Myocyte (in vitro differentiated cells): Measurements from ENCODE around the gene MEGF11. TPM values are rescaled to one million over a fixed set of nuclear protein-coding genes. Genes with fewer than 3 reads are reported as not detected.

Experiments
- DNase-seq: peaks from one replicate; pipeline ENCODE4 v3.0.0-alpha.2; 2012; ENCODE audit warnings: low read depth
- total RNA-seq: library from RNA; depleted of rRNA; stranded (reverse); fragments of >200 nt; gene quantifications from 2 replicates; pipeline ENCODE4 v1.2.3, GENCODE V29; 2014

Gene MEGF11
- total RNA-seq, 1 donor from 2014 or later, result not detected

DNA sequence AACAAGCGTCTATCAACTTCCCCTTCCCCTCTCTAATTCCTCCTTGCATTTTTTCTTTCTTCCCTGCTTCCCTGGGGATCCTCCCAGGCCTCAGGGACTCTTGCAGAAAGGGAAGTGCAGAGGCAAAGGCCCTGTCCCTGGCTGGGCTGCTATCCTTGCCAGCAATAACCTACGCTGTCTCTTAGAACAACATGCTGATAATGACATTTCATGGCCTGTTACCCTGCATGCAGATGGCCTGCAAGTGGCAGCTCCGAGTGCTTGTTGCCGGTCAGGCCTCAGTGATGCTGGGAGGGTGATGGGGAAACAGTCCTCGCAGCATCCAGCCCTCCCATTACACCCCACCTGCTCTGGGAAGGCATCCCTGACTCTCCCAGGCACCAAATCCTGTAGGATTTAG, 216.7 kb downstream of the MEGF11 start:
- no peak for DNase-seq

DNA sequence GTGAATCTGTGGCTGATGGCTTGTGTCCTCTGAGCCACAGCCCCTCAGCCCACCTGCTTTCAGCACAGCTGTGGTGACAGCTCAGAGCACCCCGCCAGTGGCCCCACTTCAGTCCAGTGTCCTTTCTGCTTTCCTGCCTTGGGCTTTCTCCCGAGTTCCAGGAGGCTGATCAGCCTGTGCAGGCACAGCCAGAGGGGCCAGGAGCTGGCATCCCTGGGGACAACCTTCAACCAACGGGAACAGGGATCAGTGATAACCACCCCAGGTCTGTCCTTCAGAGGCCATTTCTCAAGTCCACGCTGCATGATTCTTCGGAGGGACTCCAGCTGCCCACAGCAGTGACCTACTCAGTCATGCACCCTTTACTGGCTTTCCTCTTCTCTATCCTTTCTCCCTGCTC, 217.6 kb downstream of the MEGF11 start:
- DNase-seq, result no peak

DNA sequence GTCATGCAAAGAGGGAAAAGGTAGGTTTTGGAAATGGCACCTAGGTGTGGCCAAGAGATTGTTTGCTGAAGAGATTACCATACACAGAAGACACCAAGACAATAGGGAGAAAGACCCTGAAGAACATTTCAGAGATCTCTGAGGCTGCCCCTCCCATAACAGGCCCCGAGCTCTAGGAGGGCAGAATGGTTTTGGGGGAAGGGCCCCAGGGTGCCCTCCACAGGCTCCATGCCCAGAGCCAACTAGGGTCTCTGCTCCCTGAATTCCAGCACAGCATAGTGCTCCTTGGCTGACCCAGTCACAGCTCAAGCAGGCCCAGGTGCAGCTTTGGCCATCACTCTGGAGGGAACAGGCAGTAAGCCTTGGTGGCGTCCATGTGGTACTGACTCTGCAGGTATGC, 220.4 kb downstream of the MEGF11 start:
- no peak for DNase-seq

- no peak for DNase-seq
Observed at GRCh38 chr15:66032006-66032405, 221.5 kb downstream of the MEGF11 start.

- no peak for DNase-seq
Observed at GRCh38 chr15:66030650-66031049, 222.9 kb downstream of the MEGF11 start.

- DNase-seq, result no peak
Observed at GRCh38 chr15:66029650-66030049, 223.9 kb downstream of the MEGF11 start.

DNA sequence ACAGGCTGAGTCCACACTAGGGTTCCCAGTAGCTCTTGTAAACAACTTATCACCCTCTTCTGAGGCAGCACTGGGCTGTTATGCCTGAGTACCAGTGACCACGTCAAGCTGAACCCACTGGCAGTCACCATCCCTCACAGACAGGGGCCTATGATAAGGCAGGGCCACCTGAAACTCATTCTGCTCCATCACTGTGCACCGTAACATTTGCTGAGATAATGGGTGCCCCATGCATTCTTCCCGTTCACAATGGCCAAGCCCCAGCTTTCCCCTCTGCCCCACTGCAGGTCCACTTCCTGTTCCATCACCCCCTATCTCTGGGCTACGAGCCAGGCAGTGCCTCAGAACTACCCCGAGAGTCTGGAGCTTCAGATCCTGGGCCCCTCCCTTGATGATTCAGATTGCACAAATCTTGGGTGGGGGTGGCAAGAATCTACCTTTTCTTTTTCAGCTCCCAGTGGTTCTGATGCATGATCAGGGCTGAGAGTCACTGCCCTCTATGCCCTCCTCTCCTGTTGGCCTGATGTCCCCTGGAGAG, 226.2 kb downstream of the MEGF11 start:
- no peak for DNase-seq

DNA sequence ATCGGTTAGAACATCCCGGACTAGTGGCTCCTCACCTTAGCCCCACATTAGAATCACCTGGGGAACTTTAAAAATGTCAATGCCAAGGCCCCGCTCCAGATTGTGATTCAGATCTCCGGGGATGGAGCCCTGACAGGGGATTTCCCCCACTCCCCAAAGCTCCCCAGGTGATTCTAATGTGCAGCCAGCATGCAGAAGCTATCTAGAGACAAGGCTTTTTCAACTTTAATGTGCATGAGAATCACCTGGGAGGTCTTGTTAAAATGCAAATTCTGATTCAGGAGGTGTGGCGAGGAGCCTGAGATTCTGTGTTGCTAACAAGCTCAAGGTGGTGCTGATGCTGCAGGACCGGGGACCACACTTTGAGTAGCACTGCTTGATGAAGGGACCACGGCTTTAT, 227.6 kb downstream of the MEGF11 start:
- no peak for DNase-seq

DNA sequence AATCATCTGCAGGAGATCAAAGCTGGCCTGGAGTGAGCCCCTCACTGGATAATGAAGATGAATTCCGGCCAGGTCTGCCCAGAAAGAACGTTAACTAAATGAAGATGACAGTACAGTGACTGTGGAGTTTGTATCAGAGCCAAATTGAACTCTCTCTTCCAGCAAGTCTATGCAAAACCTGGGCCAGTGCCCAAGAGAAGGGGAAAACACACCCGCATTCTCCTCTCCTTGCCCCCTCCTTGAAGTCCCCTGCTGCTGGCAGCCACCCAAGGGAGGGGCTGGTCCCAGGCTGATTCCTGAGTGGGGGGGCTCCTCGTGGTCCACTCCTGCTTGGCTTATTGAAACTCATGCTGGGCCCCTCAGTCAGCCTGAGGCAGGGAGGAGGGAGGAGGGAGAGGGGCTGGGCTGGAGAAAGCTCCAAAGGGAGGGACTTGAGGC, 228.5 kb downstream of the MEGF11 start:
- DNase-seq, result no peak

GRCh38 chr15:66024116-66024515, 229.4 kb downstream of the MEGF11 start:
- no peak for DNase-seq

DNA sequence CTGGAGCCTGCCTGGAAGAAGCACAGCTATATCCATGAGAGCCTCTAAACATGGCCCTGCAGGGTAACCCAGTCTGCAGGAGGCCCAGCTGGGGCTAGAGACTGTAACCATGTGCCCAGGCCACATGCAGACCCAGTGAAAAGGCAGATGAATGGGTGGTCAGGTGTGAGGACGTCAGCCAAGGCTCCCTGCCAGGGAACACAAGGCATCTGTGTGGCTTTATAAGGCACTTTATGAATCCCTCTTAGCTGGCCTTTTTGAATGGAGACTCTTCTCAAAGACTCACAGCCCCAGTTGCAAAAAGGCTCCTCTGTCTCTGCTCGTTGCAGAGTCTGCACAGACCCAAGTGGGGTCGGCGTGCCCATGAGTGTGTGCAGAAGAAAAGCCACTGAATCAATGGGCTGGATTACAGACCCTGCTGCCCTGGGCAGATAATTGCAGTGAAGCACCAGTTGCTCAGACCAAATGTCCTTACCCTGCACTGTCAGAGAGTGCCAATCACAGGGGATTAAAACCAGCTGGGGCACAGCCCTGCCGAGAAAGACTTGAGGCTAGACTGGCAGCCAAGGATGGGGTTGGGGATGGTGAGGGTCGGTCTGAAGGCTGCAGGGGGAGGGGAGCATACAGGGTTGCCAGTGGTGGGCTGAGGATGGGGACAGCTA, 230.1 kb downstream of the MEGF11 start:
- DNase-seq, result peak; percentile 40

DNA sequence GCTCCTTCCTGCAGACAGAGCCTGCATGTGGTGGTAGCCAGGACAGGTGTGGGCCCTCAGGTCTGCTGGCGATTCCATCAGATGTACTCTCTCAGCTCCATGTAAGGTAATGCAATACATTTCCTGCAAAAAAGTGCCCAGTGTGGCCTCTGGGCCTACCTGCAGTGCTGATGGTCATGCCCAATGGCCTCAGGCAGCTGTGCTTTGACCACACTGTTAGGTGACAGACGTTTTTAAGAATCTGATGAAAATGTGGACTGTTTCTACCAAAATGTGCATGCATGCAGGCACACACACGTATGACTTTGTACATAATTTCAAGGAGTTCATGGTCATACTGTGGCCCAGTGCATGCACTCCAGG, 231.4 kb downstream of the MEGF11 start:
- no peak for DNase-seq

DNA sequence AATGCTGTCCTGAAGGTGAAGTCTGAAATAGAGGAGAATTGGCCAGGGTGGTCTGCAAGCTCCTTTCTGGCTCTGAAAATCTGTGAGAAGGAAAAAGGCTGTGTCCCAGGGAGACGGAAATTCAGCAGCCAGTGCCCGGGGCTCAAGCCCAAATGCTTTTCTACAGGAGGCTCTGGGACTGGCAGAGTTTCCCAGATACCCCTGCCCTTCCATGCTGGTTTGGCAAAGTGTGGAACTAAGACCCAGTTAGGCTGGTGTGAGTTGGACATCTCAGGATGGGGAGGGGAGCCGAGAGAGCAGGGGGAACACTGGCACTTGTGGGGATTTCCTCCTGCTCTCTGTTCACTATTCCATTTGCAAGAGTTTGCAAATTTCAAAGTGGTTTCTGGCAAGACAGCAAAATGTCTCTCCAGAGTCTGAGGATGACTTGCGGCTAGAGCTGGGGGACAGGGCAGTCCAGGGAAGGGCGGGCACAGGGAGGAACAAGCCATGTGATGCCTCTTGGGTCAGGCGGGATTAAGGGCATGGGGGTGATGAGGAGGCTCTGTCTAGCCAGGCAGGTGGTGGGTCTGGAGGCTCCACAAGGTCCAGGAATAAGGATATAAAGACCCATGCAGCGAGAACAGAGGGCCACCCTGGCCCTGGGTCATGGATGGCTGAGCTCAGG, 231.9 kb downstream of the MEGF11 start:
- no peak for DNase-seq

GRCh38 chr15:66019826-66020398, 233.6 kb downstream of the MEGF11 start:
- DNase-seq, result no peak

DNA sequence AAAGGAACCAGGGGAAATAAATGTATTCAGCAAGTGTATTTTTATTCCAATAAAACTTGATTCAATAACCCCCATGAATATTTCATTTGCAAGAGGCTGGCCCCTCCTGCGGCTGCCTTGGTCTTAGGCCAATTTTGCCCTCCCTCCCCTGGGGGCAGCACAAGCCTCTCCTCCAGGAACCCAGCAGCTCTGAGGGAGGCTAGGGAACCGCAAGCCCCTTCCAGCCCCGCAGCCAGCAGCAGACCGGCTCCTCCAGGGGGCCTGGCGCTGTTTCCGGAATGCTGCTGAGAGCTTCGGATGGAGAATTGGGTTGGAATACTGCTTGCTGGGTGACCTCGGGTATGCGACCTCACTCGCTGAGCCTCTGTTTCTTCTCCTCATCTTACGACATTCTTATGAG, 234.2 kb downstream of the MEGF11 start:
- DNase-seq, result no peak

- no peak for DNase-seq
Observed at GRCh38 chr15:66018488-66018797, 235.1 kb downstream of the MEGF11 start.

DNA sequence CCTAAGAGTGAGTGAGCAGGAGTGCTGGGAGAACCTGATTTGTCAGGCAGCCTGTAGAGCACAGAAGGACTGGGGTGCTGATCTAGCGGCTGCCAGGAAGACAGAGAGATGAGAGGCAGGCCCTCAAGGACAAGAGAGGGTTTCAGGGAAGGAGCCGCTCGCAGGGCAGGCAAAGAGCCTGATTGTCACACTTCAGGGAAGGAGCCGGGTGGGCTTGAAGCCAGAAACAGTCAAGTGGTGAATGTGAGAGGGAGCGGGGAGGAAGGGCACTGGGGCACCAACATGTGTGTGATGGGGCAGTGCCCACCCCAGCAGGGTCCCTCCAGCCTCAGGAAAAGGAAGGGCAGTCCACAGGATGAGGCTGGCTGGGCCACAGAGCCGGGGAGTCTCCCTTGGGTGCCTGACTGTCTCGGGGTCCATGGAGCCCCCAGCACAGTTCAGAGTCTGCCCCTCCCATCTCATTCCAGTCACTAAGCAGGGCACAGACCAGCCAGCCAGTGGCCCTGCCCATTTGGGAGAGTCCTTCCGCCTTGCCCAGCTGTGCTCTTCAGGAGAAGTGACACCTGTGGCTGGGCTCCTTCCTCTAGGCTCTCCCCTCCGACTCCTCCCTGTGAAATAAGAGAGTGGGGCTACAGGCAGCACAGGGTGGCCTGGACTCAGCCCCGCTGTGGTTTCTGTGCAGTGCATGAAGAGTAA, 235.6 kb downstream of the MEGF11 start:
- DNase-seq, result no peak

DNA sequence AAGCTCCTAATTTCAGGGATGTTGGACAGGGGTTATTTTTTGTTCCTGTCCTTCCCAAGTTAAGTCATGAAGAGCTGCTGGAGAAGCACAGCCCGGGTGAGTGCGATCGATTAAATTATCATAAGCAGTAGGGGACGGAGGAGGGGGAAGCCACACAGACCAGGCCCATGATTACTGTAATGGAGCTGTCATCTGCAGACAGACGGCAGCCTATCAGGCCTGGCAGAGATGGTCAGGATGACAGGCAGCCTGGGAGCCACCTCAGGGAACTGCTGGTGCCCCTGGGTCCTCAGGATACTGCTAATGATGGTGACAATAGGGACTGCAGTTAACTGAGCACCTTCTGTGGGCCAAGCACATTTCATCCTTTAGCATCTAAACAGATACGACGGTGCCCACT, 236.6 kb downstream of the MEGF11 start:
- DNase-seq, result no peak

DNA sequence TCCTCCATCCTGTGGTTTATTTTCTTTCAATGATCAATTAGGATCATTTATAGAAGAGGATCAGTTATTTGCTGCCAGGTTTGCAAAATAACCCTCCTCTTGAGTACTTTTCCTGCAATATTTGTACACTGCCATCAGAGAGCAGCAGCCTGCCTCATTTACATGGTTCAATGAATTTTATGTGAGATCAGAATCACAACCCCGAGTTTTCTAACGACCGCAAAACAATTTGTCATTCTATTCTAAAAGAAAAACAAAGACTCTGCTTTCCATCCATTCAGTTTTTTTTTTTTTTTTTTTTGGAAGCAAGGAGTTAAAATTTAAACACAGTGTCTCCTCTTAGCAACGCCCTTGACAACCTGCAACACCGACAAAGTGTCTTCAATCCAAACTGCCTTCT, 237.4 kb downstream of the MEGF11 start:
- no peak for DNase-seq

- no peak for DNase-seq
Observed at GRCh38 chr15:66014635-66015182, 238.8 kb downstream of the MEGF11 start.

DNA sequence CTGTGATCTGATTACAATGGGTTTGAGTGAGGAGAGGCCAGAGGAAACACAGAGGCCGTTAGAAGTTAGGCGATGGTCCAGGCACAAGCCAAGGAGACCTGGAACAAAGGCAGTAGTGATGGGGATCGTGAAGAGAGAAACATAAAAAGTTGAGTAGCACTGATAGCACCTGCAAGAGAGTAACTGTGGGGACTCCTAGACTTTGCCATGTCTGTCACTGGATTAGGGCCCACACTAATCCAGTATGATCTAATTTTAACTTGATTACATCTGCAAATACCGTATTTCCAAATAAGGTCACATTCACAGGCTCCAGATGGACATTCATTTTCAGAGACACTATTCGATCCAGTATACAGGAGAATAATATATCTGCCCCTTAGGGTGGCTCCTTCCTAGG, 239.5 kb downstream of the MEGF11 start:
- no peak for DNase-seq
